MM.1S (cell line): ENCODE data around the gene FAM120A.
A peak's percentile ranks its signal among the peaks of the same experiment; 100 is the strongest.

Experiments used
- DNase-seq: peaks from one replicate; pipeline ENCODE4 v3.0.0-alpha.2; 2015
- H2AFZ ChIP-seq: fragments of 300-600 bp; sonication (generic); 2 replicates; pipeline ENCODE4 v1.6.0; 2016; ENCODE audit warnings: antibody characterized with exemption, low read length
- H3F3A ChIP-seq: fragments of 300-600 bp; sonication (generic); 2 replicates; pipeline ENCODE4 v1.6.1; 2016; ENCODE audit warnings: mild to moderate bottlenecking, antibody characterized with exemption, low read length, moderate library complexity, mixed read lengths; ENCODE audit not compliant: insufficient read depth
- H3K27ac ChIP-seq: fragments of 300-600 bp; sonication (generic); 2 replicates; pipeline ENCODE4 v1.5.1; 2016; ENCODE audit warnings: mild to moderate bottlenecking, low read length
- H3K27me3 ChIP-seq: fragments of 300-600 bp; sonication (generic); replicated peaks from 2 replicates; pipeline ENCODE4 v1.6.0; 2016; ENCODE audit warnings: low read length; ENCODE audit not compliant: insufficient read depth
- H3K36me3 ChIP-seq: fragments of 300-600 bp; sonication (generic); replicated peaks from 2 replicates; pipeline ENCODE4 v1.6.1; 2016; ENCODE audit warnings: mild to moderate bottlenecking, low read length, mixed read lengths; ENCODE audit not compliant: insufficient read depth
- H3K4me1 ChIP-seq: fragments of 300-600 bp; sonication (generic); 2 replicates; pipeline ENCODE4 v1.6.1; 2016; ENCODE audit warnings: low read length, mixed read lengths
- H3K4me2 ChIP-seq: fragments of 300-600 bp; sonication (generic); 2 replicates; pipeline ENCODE4 v1.6.0; 2016; ENCODE audit warnings: low read depth, low read length
- H3K4me3 ChIP-seq: fragments of 300-600 bp; sonication (generic); 2 replicates; pipeline ENCODE4 v1.5.1; 2016; ENCODE audit warnings: low read length, mixed read lengths
- H3K79me2 ChIP-seq: fragments of 300-600 bp; sonication (generic); 2 replicates; pipeline ENCODE4 v1.6.1; 2016; ENCODE audit warnings: mixed run types, low read length, mixed read lengths
- H3K9ac ChIP-seq: fragments of 300-600 bp; sonication (generic); 2 replicates; pipeline ENCODE4 v1.6.1; 2016; ENCODE audit warnings: low read length, mixed read lengths
- H3K9me2 ChIP-seq: fragments of 300-600 bp; sonication (generic); replicated peaks from 2 replicates; pipeline ENCODE4 v1.6.1; 2016; ENCODE audit warnings: mild to moderate bottlenecking, low read length, mixed read lengths; ENCODE audit not compliant: insufficient read depth
- H3K9me3 ChIP-seq: fragments of 300-600 bp; sonication (generic); replicated peaks from 2 replicates; pipeline ENCODE4 v1.6.1; 2016; ENCODE audit warnings: mild to moderate bottlenecking, low read length, mixed read lengths; ENCODE audit not compliant: insufficient read depth
- H4K20me1 ChIP-seq: fragments of 300-600 bp; sonication (generic); 2 replicates; pipeline ENCODE4 v1.6.1; 2016; ENCODE audit warnings: mild to moderate bottlenecking, low read length, moderate library complexity, mixed read lengths; ENCODE audit not compliant: insufficient read depth
- EZH2 ChIP-seq: fragments of 300-600 bp; sonication (generic); optimal IDR thresholded peaks from 2 replicates; pipeline ENCODE3; 2017; ENCODE audit warnings: low read depth, mild to moderate bottlenecking, antibody characterized with exemption, low read length, mixed read lengths
- EZH2phosphoT487 ChIP-seq: fragments of 300-600 bp; sonication (generic); IDR thresholded peaks from 2 replicates; pipeline ENCODE4 v1.6.1; 2018; ENCODE audit warnings: antibody characterized with exemption, low read length
- TF ChIP-seq, protein P1 (sequence below): fragments of 300-600 bp; sonication (generic); IDR thresholded peaks from 2 replicates; pipeline ENCODE4 v1.5.1; 2016; ENCODE audit warnings: antibody characterized with exemption, low read length, mixed read lengths

FAM120A gene

DNA sequence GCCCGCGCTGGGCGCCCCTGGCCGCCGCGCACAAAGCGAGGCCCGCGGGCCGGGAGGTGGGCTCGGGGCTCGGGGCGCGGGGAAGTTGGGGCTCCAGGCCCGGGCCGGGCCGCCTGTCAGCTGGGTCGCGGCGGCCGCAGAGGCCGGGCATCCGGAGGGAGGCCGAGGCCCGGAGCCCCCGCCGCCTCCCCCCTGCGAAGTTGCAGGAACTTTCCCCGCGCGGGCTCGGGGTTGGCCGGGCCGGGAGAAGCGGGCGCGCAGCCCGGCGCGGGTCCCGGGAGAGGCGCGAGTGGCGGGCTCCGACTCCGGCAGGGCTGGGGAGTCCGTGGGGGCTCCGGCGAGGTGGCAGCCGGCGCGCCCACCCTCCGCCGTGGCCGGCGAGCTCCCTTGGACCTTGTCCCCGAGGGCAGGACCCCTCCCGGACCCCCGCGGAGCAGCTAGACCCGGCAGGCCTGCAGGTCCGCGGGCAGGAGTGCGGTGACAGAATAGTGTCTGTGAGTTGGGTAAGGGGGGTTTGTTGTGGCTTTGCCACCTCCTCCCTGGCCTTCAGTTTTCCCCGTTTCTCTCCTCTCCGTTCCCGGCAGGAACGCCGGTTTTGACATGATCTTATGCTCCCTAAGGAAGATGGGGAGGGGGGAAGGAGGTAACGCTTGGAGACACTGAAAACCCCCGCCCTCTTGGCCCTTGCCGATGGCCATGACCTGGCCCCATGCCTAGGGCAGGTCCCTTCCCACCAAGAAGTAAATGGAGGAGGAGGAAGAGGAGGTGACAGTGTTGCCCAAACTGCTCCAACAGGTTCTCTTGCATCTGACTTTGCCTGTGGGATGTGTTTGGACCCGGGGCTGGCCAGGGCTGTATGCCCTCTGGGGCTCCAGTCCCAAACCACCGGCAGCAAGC, 125.8 kb downstream of the FAM120A start:
- Histone ChIP-seq H3K9ac (peak overlapping the region; percentile 68), H3K4me2 (peak overlapping the region; percentile 65), H3K9me3 (no peaks in the 10 kb centered on the region), H4K20me1 (no peaks in the 10 kb centered on the region; the same call in 1 of the 2 replicates), H3K36me3 (no peaks in the 10 kb centered on the region), H2AFZ (0 out of 2 replicates have a peak overlapping the region, but pooled peaks have one; percentile 40), H3K9me2 (no peaks in the 10 kb centered on the region), H3K4me1 (peaks cover 6% of the 10 kb centered on the region; the same call in 1 of the 2 replicates), H3K27ac (no peak overlapping the region), H3K27me3 (no peaks in the 10 kb centered on the region), H3F3A (peaks cover 6% of the 10 kb centered on the region; the same call in 1 of the 2 replicates), H3K79me2 (peaks cover 60% of the 10 kb centered on the region), H3K4me3 (peak overlapping the region; percentile 68)
- TF ChIP-seq, protein P1, sequence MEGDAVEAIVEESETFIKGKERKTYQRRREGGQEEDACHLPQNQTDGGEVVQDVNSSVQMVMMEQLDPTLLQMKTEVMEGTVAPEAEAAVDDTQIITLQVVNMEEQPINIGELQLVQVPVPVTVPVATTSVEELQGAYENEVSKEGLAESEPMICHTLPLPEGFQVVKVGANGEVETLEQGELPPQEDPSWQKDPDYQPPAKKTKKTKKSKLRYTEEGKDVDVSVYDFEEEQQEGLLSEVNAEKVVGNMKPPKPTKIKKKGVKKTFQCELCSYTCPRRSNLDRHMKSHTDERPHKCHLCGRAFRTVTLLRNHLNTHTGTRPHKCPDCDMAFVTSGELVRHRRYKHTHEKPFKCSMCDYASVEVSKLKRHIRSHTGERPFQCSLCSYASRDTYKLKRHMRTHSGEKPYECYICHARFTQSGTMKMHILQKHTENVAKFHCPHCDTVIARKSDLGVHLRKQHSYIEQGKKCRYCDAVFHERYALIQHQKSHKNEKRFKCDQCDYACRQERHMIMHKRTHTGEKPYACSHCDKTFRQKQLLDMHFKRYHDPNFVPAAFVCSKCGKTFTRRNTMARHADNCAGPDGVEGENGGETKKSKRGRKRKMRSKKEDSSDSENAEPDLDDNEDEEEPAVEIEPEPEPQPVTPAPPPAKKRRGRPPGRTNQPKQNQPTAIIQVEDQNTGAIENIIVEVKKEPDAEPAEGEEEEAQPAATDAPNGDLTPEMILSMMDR: no peak
- TF ChIP-seq EZH2: no peak
- TF ChIP-seq EZH2phosphoT487: no peak
- DNase-seq: peak; percentile 32

GRCh38 chr9:93577975-93578682, 126.6 kb downstream of the FAM120A start:
- Histone ChIP-seq H3K9ac (no peak overlapping the region; the same call in 1 of the 2 replicates), H3K27me3 (no peaks in the 10 kb centered on the region), H4K20me1 (no peaks in the 10 kb centered on the region; the same call in 1 of the 2 replicates), H3K4me2 (peak overlapping the region; percentile 65; the same call in 1 of the 2 replicates), H3K9me3 (no peaks in the 10 kb centered on the region), H3K27ac (no peak overlapping the region), H3F3A (peaks cover 6% of the 10 kb centered on the region; the same call in 1 of the 2 replicates), H2AFZ (no peak overlapping the region), H3K4me3 (peak overlapping the region; percentile 68), H3K79me2 (peaks cover 68% of the 10 kb centered on the region), H3K36me3 (no peaks in the 10 kb centered on the region), H3K4me1 (peaks cover 6% of the 10 kb centered on the region; the same call in 1 of the 2 replicates), H3K9me2 (no peaks in the 10 kb centered on the region)
- TF ChIP-seq, protein P1: no peak
- TF ChIP-seq EZH2: no peak
- no peak for TF ChIP-seq EZH2phosphoT487
- DNase-seq: no peak

GRCh38 chr9:93578844-93579243, 127.4 kb downstream of the FAM120A start:
- Histone ChIP-seq H3K79me2 (peaks cover 73% of the 10 kb centered on the region), H2AFZ (no peak overlapping the region), H3K27ac (no peak overlapping the region), H3K4me2 (no peak overlapping the region), H3K4me1 (peaks cover 6% of the 10 kb centered on the region; the same call in 1 of the 2 replicates), H3K9me2 (no peaks in the 10 kb centered on the region), H3K36me3 (no peaks in the 10 kb centered on the region), H4K20me1 (no peaks in the 10 kb centered on the region; the same call in 1 of the 2 replicates), H3K9me3 (no peaks in the 10 kb centered on the region), H3K4me3 (no peak overlapping the region), H3K9ac (no peak overlapping the region), H3K27me3 (no peaks in the 10 kb centered on the region), H3F3A (peaks cover 6% of the 10 kb centered on the region; the same call in 1 of the 2 replicates)
- DNase-seq: no peak
- TF ChIP-seq, protein P1: no peak
- TF ChIP-seq EZH2: no peak
- no peak for TF ChIP-seq EZH2phosphoT487
